Fibroblast of the conjunctiva (primary cell): Measurements from ENCODE around the gene GANAB.
"Not testable (repeated sequence)": the region's sequence is repeated elsewhere in the genome, so short reads cannot be mapped to it uniquely, and the experiment has no call there.

ENCODE experiments used
- DNase-seq: peaks from one replicate; pipeline ENCODE4 v3.0.0-alpha.2; 2010; ENCODE audit warnings: low read depth

GANAB gene

DNA sequence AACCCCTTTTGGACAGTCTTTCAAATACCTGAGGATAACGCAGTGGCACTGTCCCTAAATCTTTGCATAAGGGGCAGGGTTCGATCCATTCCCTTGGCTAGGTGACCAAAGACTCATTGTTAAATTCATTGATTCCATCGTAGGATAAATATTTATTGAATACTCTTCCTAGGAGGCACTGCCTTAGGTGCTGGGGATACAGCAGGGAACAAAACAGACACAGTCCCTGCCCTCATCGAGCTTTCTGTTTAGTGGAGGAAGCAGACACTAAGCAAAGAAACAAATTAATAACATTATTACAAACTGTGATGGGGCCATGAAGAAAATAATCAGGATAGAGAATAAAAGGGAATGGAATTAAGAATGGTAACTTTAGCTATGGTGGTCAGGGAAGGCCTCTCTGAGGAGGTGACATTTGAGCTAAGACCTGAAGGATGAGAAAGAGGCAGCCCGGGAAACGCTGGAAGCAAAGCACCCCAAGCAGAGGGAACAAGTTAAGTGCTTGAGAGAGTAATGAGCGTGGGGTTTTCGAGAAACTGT, 25.3 kb downstream of the GANAB start:
- no peak for DNase-seq

DNA sequence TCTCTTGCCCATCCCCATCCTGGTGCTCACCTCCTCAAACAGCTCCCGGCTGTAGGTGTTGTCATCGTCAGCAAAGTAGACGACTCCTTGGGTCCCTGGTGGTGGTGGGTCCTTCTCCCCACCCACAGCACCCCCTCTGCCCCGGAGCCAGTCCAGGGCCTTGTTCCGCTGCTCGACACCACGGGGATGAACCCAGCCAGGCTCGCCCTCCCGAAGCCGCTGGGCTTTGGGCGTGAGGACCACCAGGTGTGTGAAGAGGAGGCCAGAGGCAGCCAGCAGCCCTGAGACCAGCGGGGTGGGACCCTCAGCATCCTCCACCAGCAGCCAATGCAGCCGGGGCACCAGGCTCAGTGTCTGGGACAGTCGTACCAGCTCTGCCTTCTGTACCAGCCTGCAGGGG, 29.5 kb downstream of the GANAB start:
- not testable (repeated sequence) for DNase-seq

DNA sequence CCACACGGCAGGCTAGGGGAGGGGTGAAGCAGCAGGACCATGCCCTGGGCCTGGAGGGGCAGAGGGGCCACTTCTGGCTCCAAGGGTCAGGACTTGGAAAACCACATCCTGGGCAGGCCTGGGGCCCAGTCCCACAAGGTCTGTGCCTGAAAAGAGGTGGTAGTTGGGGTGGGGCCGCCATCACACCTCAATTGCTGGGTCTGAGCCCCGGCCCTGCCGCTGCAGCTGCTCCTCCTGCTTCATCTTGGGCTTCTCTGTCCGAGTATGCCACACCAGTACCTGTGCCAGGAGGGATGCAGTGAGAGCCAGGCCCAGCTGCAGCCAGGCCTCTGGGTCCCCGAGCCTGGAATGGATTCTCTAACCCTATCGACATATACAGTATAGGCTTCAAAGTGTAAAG, 30.9 kb downstream of the GANAB start:
- DNase-seq = no peak

DNA sequence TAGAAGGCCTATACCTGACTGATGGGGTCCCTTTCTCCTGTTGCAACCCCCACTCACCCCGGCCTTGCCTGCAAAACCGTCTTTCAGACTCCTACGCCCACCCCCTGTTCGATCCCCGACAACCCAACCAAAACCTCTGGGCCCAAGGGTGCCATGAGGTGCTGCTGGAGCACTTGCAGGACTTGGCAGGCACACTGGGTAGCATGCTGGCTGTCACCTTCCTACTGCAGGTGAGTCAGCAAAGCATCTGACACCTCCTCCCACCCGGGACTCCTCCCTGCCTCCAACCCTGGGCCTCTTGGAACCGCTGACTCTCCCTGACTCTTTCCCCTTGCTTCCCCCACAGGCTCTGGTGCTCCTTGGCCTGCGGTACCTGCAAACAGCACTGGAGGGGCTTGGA, 32.1 kb downstream of the GANAB start:
- DNase-seq = no peak

DNA sequence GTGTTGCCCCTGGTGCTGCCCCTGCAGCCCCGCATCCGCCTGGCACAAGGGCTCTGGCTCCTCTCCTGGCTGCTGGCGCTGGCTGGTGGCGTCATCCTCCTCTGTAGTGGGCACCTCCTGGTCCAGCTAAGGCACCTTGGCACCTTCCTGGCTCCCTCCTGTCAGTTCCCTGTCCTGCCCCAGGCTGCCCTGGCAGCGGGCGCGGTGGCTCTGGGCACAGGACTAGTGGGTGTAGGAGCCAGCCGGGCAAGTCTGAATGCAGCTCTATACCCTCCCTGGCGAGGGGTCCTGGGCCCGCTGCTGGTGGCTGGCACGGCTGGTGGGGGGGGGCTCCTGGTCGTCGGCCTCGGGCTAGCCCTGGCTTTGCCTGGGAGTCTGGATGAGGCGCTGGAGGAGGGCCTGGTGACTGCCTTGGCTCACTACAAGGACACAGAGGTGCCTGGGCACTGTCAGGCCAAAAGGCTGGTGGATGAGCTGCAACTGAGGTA, 33.1 kb downstream of the GANAB start:
- DNase-seq = no peak

DNA sequence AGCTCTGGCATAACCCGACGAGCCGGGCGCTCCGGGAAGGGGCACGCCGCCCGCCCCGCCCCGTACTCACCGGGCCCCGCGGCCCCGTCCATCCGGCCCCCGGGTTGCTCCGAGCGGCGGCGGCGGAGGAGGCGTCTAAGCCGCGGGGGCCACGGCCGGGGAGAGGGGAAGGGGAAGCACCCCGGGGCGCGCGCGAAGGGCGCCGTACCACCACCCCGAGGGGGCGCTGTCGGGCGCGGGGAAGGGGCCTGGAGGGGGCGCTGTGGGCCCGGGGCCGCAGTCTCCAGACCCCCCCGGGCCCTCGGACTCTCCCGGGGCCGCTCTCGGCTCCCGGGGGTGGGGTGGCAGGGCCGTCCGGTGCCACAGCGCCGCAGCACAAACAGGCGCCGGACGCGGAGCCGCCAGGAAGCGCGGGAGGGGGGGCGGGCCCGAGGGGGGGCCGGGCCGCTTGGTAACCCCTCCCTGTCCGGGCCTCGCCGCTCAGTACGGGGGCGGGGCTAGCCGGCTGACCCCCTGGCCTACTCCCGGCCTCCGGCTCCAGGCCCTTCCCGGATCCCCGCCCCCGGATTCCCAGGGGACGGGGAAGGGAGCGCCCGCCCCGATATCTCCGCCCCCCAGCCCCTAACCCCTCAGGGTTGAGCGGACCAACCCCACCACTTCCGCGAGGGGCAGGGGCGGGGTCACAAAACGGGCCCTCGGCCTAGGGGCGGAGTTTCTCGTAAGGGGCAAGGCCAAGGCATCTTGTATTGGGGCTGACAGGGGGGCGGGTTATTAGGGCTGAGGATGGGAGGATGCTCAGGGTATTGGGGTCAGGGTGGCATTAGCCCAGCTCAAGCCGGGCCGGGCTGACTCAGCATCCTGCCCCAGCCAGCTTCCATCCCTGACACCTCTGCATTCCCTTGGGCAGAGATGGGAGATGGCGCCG, 33.8 kb downstream of the GANAB start, which contains the start of the genes EML3 and ROM1:
Gene EML3, minus strand, starts transcription at position 410 of the 925 bp plus-strand sequence. Its CDS starts 318 bp downstream, at position 92.
Gene ROM1, plus strand, starts transcription at position 892 of the 925 bp plus-strand sequence. Its CDS starts 25 bp downstream, at position 917.
- DNase-seq = peak; percentile 87

DNA sequence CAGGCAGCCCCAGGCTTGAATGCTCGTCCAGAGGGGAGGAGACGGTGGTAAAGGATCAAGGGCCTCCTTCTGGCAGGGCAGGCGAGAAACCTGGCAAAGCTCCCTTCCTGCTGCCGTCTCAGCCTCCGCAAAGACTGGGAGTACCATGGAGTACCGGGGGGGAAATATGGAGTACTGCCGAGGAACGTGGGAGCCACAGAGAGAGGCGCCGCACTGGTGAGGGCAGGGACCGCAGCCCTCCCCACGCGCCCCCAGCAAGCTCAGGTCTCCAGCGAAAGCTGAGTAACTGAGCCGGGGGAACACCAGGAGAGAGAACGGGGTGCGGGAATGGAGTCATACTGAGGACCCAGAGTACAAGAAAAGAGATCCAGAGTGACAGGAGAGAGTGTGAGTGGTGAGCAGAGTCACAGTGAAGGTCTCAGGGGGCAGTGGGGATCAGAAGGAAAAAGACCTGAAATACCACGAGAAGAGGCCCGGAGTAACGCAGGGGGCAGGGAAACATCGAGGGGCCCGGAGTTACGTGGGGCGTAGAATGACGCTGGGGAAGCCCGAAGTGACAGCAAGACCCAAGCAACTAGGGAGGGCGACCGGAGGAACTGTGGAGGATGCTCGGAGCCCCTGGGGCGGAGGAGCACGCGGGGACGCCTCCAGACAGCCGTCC, 34.6 kb downstream of the GANAB start:
- DNase-seq = peak; percentile 71

DNA sequence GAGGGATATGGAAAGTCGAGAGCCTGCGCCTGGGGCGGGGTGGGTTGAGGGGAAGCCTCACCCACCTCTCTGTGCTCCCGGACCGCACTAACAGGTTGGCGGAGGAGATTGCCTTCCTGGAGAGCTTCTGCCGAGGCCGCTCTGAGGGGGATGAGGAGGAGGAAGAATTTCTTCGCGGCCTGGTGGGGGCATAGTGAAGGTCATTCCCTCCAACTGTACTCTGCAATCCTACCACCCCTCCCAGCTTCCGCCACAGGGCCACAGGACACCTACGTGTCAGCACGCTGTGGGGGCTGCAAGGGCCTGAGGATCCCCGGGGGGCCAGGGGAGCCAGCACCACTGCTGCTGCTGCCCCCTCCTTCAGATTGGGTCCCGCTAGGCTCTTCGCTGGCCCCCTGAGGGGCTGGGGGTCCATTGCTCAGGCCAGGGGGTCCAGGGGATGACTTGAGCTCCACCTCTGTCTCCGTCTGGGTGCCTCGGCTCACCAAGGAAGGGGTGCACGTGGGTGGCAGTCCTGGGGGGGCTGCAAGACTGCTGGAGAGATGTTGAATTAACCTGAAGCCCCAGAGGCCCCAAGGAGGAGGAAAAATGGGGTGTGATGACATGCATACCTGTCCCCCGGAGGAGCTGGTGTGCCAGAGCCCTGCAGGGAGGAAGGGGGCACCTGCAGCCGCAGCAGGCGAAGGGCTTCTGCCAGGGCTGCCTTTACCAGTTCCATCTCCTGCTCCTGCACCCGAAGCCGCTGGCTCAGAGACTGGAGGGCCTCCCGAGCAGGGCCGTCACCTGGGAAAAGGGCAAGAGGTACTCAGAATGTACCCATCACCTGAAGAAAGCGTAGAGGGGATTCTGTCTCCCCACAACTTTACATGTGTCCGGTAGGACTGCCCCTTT, 35.4 kb downstream of the GANAB start:
- DNase-seq = no peak

DNA sequence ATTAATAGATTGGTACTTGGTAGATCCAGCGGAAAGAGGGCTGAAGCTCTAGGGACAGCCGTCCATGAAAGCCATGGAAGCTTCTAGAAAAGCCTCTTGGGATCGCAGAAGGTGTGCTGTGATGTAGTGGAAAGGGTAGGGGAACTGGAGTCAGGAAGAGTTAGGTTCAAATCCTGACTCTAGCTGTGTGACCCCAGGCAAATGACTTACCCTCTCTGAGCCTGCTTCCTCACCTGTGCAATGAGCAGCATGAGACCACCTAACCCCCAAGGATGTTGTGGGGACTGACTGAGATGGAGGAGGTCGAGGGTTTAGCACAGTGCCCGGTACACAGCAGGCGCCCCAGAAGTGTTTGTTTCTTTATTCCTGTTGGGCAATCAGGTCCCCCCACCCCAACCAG, 36.0 kb downstream of the GANAB start:
- no peak for DNase-seq

DNA sequence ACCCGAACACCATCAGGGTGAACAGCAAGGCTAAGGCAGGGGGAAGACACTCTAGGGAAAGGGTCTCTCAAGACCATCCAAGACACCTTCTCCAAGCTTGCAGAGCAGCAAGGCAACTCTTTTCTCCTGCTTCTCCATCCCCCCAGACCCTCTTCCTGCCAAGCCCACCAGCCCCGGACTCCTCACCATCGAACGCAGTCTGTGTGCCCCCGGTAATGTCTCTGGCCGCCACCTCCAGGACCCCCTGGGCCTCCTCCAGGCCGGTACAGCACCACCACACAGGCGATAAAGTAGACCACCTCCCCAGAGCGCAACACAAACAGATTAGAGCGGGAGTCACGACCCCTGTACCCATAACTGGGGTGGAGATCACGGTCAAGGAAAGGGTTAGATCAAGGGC, 37.6 kb downstream of the GANAB start:
- DNase-seq = no peak

DNA sequence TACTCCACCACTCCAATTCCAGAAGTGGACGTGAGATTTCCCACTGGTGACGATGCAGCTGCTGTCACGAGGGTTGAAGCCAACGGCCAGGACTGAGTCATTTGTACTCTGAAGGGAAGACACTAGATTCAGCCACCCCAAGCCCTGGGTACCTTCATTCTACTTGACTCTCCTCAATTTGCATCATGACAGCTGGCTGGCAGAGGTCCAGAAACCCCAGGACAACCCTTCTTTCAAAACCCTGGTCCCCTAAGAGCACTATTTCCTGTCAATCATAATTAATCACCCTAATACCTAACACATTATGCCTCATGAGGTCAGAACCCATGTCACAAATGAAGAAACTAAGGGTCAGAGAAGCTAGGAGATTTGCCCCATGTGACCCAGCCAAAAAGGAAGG, 38.7 kb downstream of the GANAB start:
- no peak for DNase-seq

DNA sequence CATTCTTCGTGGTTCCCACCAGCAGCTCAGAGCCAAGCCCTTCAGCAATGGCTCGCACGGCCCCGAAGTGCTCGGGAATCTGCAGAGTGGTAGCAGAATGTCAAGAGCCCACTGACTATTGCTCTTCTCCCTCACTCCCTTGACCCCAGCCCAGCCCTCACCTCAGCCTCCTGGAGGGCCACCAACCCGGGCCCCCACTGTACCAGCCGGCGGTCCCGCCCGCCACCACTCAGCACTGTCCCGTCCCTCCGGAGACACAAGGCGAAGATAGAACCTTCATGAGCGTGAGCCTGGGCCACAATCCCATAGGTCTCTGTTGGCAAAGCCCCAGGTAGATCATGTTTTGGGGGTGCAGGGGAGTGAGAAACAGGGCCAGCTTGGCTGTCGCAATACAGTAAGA, 40.5 kb downstream of the GANAB start:
- no peak for DNase-seq

DNA sequence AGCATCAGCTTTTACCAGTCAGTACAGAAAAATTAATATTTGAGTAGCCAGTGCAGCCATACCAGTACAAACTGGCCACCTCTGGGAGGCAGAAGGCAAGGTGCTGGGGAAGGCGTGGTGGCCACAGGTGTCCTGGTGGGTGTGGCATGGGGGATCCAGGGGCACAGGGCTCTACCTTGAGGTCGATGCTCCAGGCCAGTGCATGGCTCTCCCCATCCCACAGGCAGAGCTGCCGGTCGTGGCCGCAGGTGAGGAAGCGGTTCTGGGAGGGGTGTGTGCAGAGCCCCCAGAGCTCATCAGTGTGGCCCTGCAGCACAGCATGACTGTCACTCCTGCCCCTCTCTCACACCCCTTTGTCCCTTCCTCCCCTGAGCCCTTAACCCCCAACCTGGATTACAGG, 40.9 kb downstream of the GANAB start:
- no peak for DNase-seq

DNA sequence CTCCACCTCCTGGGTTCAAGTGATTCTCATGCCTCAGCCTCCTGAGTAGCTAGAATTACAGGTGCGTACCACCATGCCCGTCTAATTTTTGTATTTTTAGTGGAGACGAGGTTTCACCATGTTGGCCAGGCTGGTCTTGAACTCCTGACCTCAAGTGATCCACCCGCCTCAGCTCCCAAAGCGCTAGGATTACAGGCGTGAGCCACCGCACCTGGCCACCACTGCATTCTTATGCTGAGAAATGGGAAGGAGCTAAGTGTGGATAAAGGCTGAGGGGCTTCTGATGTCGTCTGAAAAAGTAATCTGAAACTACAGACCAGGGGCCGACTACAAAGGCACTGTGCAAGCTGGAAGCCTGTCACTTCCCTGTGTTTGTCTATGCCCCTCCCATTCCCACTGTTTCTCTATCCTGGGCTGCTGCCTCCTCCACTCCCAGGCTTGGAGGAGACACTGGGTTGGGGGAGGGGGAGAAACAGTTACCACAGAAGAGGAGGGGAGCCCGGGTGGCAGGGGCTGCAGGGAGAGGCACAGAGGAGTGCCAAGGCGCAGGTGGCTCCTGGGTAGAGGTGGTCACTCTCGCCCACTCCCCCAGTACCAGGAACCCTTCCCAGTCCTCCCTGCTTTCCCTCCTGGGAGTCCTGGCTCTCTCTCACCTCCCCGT, 41.8 kb downstream of the GANAB start:
- DNase-seq = no peak

DNA sequence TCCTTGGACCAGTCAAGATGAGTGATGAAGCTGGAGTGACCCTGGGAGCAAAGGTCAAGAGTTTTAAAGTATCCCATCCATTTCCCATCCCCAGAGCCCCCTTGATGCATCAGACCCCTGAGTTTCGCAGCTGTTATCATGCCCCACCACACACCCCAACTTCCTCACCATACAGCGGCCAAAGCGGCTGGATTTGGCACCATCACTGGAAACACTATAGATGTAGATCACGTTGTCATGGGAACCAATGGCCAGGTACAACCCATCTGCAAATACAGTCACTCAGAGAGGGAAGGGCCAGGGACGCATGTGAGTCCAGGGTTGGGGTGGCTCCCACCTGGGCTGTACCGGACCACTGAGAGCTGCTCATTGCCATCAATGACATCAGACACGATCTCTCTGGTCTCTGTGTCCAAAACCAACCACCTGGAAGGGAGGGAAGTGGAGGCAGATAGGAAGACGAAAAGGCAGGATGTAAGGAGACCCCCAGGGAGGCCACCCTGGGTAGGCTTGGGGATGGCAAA, 42.6 kb downstream of the GANAB start:
- DNase-seq = no peak

DNA sequence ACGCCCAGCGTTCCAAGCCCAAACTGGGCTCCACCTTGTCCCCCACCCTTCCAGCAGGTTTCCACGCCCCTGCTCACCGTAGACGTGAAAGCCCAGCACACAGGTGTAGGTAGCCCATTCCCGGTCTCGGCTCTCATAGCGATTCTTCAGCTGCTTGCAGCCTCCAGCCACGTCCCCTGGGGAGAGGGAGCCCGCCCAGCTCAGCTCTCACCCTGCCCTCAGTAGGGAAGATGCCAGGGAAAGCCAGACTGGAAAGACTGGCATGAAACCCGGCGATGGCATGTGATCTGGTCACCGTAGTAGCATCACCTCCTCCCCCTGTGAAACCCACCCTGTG, 43.4 kb downstream of the GANAB start:
- no peak for DNase-seq

DNA sequence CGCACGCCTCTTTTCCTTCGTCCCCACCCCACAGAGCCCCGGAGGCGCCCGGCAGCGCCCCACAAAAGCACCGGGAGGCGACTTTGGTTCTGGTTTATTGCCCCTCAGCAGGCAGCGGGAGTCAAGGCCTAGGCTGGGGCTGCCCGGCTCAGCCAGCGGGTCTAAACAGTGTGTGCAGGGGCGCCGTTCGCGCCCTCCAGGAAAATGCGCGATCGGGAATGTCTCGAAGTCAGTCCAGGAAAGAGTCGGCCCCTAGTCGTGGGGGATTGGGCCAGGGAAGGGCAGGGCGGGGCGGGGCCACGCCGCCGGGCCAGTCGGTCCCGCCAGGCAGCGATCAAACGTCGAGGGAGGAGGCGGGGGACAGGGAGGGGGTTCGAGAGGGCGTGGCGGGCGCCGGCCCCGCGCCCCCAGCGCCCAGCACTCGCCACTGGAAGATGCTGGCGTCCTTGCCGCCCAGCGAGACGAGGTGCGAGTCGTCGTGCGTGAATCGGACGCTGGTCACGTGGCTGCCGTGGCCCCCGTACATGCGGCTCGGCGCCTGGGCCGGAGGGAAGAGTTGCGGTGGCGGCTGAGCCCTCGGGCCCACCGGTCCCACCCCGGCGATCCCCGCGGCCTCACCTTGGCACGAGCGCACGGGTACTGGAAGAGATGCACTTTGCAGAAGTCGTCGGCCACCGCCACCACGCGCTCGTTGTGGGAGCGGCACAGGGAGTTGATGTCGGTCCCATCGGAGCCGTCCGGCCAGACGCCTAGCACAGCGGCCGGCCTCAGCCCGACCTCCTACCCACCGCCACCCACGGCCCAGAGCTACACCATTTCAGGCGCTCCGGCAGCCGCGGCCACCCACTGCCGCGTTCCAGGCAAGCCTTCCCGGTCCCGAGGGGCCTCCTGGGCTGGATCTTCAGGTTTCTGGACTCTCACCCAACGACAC, 44.0 kb downstream of the GANAB start:
- DNase-seq = no peak

DNA sequence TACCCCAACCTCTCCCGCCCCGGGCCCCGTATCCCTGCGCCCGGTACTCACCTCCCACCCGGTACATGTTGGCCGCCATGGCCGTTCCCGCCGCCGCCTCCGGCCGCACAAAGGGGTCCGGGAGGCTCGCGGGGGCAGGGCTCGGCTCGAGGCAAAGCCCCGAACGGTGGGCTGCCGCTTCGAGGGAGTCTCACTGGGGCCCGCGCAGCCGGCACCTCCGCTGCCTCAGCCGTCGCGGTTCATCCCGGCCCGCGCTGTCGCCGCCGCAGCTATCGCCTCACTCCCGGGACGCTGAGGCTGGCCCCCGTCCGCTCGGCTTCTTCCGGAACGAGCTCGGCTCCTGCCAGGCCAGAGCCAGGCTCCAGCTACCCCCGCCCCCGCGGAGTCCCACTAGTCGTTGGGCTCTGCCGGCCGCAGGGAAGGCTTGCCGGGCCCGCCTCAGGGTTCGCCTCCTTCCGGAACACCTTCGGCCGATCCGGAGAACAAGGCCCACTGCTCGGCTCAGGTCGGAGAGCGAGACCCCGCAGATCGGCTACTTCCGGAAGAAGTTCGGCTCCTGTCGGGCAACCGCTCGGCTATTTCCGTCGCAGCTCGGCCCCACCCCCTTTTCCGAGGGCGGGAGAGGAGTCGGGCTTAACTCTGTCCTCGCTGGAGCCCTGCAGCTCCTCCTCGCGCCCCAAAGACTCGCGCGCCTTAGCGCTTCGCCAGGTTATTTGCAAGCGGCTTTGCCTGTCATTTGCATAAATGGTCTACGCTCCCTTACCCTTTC, 44.9 kb downstream of the GANAB start, which contains the start of gene MTA2:
Gene MTA2, minus strand, starts transcription at position 494 of the 769 bp plus-strand sequence. Its CDS starts 415 bp downstream, at position 79.
- DNase-seq = peak; percentile 98

DNA sequence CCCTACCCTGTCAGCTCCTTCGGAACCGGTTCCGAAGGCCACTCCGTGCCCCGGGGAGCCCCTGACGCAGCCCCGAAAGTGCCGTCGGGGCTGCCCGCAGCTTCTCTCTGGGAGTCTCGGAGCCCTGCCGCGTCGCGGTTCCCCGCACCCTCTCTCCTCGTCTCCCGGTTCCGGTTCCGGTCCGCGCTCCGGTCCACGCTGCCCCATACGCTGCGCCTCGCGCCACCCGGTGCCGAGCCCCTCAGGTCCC, 45.4 kb downstream of the GANAB start:
- DNase-seq = no peak
